ENCODE data around the gene CHIA. TPM values are rescaled to one million over a fixed set of nuclear protein-coding genes. Genes with fewer than 3 reads are reported as not detected.
"Not testable (repeated sequence)": the region's sequence is repeated elsewhere in the genome, so short reads cannot be mapped to it uniquely, and the experiment has no call there.

Gene CHIA
- total and polyA plus RNA-seq, 2 donors from 2014 or later, result 0.52 TPM; not detected in 1

DNA sequence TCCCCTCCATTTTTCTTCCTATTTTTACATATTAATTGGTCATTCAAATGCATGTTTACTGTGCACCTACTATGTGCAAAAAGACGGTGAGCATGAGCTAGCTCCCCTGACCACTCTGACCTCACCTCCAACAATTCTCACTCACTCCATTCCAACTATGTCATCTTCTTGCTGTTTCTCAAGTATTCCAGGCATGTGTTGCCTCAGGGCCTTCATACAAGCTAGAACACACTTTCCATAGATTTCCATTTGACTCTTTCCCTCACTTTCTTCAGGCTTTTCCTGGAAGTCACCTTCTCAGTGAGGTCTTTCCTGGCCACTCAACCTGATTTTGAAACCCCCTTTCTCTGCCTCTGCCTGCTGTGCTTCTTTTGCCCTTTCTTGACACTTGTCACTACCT lies 32.6 kb downstream of the CHIA start:
- no peak overlapping the region for H3K9ac ChIP-seq (ENCODE audit: low read length in 3 of 3)
- no peak for DNase-seq
- H3K9me3 ChIP-seq (ENCODE audit: control insufficient read depth in 2 of 3, insufficient read depth in 1 of 3, low read length in 3 of 3), result no peaks in the 10 kb centered on the region
- H3K4me3 ChIP-seq (ENCODE audit: low read length in 3 of 3), result no peak overlapping the region
- H3K27ac ChIP-seq (ENCODE audit: low read depth in 2 of 2, low read length in 2 of 2), result no peak overlapping the region
- H3K27me3 ChIP-seq (ENCODE audit: control insufficient read depth, insufficient read depth, low read length), result no peaks in the 10 kb centered on the region
- H3K36me3 ChIP-seq (ENCODE audit: control insufficient read depth in 2 of 3, insufficient read depth in 3 of 3, low read length in 3 of 3), result no peaks in the 10 kb centered on the region
- intact Hi-C loops (cut with DNase I), result no loop called here
- FAIRE-seq, result no peak
- no peaks in the 10 kb centered on the region for H3K4me1 ChIP-seq (ENCODE audit: control insufficient read depth in 2 of 3, insufficient read depth in 2 of 3, low read depth in 1 of 3, low read length in 3 of 3)
- TF ChIP-seq, protein P1, sequence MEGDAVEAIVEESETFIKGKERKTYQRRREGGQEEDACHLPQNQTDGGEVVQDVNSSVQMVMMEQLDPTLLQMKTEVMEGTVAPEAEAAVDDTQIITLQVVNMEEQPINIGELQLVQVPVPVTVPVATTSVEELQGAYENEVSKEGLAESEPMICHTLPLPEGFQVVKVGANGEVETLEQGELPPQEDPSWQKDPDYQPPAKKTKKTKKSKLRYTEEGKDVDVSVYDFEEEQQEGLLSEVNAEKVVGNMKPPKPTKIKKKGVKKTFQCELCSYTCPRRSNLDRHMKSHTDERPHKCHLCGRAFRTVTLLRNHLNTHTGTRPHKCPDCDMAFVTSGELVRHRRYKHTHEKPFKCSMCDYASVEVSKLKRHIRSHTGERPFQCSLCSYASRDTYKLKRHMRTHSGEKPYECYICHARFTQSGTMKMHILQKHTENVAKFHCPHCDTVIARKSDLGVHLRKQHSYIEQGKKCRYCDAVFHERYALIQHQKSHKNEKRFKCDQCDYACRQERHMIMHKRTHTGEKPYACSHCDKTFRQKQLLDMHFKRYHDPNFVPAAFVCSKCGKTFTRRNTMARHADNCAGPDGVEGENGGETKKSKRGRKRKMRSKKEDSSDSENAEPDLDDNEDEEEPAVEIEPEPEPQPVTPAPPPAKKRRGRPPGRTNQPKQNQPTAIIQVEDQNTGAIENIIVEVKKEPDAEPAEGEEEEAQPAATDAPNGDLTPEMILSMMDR (IDR thresholded peaks at IDR 0.05; ENCODE audit: borderline replicate concordance, extremely low read depth, insufficient read depth), result no peak

DNA sequence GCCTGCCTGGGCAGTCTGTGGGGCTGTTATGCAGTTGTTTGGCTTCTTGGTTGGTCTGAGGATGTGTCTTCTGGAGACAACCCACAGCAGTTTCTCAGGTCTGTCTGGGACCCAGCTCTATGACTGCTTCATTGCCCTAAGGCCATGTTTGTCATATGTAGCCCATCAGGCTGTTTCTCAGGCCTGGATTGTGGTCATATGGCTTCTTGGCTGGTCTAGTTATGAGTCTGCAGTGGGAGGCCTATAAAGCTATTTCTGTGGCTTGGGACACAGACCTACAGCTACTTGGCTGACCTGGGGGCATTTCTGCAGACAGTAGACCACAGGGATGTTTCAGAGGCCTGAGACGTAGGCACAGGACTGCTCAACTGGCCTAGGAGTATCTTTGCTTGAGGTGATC lies 41.5 kb downstream of the CHIA start:
- Histone ChIP-seq H3K4me3 (ENCODE audit: low read length in 3 of 3) (no peak overlapping the region), H3K36me3 (ENCODE audit: control insufficient read depth in 2 of 3, insufficient read depth in 3 of 3, low read length in 3 of 3) (no peaks in the 10 kb centered on the region), H3K4me1 (ENCODE audit: control insufficient read depth in 2 of 3, insufficient read depth in 2 of 3, low read depth in 1 of 3, low read length in 3 of 3) (no peaks in the 10 kb centered on the region), H3K9ac (ENCODE audit: low read length in 3 of 3) (no peak overlapping the region), H3K27me3 (ENCODE audit: control insufficient read depth, insufficient read depth, low read length) (no peaks in the 10 kb centered on the region), H3K27ac (ENCODE audit: low read depth in 2 of 2, low read length in 2 of 2) (no peak overlapping the region), H3K9me3 (ENCODE audit: control insufficient read depth in 2 of 3, insufficient read depth in 1 of 3, low read length in 3 of 3) (peaks cover 0 to 4% (median 0%) of the 10 kb centered on the region in 3 donors)
- intact Hi-C loops (cut with DNase I), result no loop called here
- TF ChIP-seq, protein P1 (IDR thresholded peaks at IDR 0.05; ENCODE audit: borderline replicate concordance, extremely low read depth, insufficient read depth), result no peak
- DNase-seq (no peak), FAIRE-seq (no peak)

DNA sequence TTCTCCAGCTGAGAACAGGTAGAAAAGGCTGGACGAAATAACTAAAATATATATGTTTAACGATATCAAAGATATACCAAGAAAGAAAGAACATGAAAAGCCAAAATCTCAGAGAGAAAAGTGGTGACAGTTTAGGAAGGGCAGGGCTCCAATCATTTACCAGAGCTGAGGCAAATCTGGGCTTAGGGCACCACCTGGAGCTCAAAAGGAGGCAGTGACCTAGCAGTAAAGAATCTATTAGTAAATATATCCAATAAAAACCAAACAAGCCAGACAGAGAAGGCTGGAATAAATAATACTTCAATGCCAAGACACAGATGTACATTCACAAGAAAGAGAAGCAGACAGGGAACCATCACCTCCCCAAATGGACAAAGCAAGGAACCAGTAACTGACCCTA lies 43.5 kb downstream of the CHIA start:
- H3K4me3 ChIP-seq (ENCODE audit: low read length in 3 of 3), result no peak overlapping the region
- H3K9me3 ChIP-seq (ENCODE audit: control insufficient read depth in 2 of 3, insufficient read depth in 1 of 3, low read length in 3 of 3), result no peaks in the 10 kb centered on the region
- H3K27me3 ChIP-seq (ENCODE audit: control insufficient read depth, insufficient read depth, low read length), result no peaks in the 10 kb centered on the region
- no peak overlapping the region for H3K9ac ChIP-seq (ENCODE audit: low read length in 3 of 3)
- TF ChIP-seq, protein P1 (IDR thresholded peaks at IDR 0.05; ENCODE audit: borderline replicate concordance, extremely low read depth, insufficient read depth), result peak; percentile 68
- H3K27ac ChIP-seq (ENCODE audit: low read depth in 2 of 2, low read length in 2 of 2), result no peak overlapping the region
- H3K36me3 ChIP-seq (ENCODE audit: control insufficient read depth in 2 of 3, insufficient read depth in 3 of 3, low read length in 3 of 3), result no peaks in the 10 kb centered on the region
- intact Hi-C loops (cut with DNase I), result no loop called here
- no peaks in the 10 kb centered on the region for H3K4me1 ChIP-seq (ENCODE audit: control insufficient read depth in 2 of 3, insufficient read depth in 2 of 3, low read depth in 1 of 3, low read length in 3 of 3)
- DNase-seq, result no peak
- FAIRE-seq, result no peak

DNA sequence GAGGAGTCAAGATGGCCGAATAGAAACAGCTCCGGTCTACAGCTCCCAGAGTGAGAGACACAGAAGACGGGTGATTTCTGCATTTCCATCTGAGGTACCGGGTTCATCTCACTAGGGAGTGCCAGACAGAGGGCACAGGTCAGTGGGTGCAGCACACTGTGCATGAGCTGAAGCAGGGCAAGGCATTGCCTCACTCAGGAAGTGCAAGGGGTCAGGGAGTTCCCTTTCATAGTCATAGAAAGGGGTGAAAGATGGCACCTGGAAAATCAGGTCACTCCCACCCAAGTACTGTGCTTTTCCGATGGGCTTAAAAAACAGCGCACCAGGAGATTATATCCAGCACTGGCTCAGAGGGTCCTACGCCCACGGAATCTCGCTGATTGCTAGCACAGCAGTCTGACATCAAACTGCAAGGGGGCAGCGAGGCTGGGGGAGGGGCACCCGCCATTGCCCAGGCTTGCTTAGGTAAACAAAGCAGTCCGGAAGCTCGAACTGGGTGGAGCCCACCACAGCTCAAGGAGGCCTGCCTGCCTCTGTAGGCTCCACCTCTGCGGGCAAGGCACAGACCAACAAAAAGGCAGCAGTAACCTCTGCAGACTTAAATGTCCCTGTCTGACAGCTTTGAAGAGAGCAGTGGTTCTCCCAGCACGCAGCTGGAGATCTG lies 44.7 kb downstream of the CHIA start:
- H3K27me3 ChIP-seq (ENCODE audit: control insufficient read depth, insufficient read depth, low read length); DNase-seq; H3K9ac ChIP-seq (ENCODE audit: low read length in 3 of 3); H3K36me3 ChIP-seq (ENCODE audit: control insufficient read depth in 2 of 3, insufficient read depth in 3 of 3, low read length in 3 of 3); H3K4me1 ChIP-seq (ENCODE audit: control insufficient read depth in 2 of 3, insufficient read depth in 2 of 3, low read depth in 1 of 3, low read length in 3 of 3); H3K27ac ChIP-seq (ENCODE audit: low read depth in 2 of 2, low read length in 2 of 2); FAIRE-seq; H3K9me3 ChIP-seq (ENCODE audit: control insufficient read depth in 2 of 3, insufficient read depth in 1 of 3, low read length in 3 of 3); H3K4me3 ChIP-seq (ENCODE audit: low read length in 3 of 3); intact Hi-C loops (cut with DNase I): not testable (repeated sequence)

DNA sequence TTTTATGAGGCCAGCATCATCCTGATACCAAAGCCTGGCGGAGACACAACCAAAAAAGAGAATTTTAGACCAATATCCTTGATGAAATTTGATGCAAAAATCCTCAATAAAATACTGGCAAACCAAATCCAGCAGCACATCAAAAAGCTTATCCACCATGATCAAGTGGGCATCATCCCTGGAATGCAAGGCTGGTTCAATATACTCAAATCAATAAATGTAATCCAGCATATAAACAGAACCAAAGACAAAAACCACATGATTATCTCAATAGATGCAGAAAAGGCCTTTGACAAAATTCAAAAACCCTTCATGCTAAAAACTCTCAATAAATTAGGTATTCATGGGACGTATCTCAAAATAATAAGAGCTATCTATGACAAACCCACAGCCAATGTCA lies 48.2 kb downstream of the CHIA start:
- H3K9me3 ChIP-seq (ENCODE audit: control insufficient read depth in 2 of 3, insufficient read depth in 1 of 3, low read length in 3 of 3); H3K4me3 ChIP-seq (ENCODE audit: low read length in 3 of 3); FAIRE-seq; intact Hi-C loops (cut with DNase I); DNase-seq; H3K36me3 ChIP-seq (ENCODE audit: control insufficient read depth in 2 of 3, insufficient read depth in 3 of 3, low read length in 3 of 3); H3K27me3 ChIP-seq (ENCODE audit: control insufficient read depth, insufficient read depth, low read length); H3K27ac ChIP-seq (ENCODE audit: low read depth in 2 of 2, low read length in 2 of 2); H3K9ac ChIP-seq (ENCODE audit: low read length in 3 of 3); H3K4me1 ChIP-seq (ENCODE audit: control insufficient read depth in 2 of 3, insufficient read depth in 2 of 3, low read depth in 1 of 3, low read length in 3 of 3): not testable (repeated sequence)

Data from kidney (tissue), 14 donors.